GM19099 (cell line): ENCODE measurements around the gene RPRD2.
A peak's percentile ranks its signal among the peaks of the same experiment; 100 is the strongest.

Experiments
- POLR2A ChIP-seq: IDR thresholded peaks from 3 replicates; pipeline ENCODE4 v1.6.1; 2011; ENCODE audit warnings: low read depth; ENCODE audit not compliant: insufficient read length; ENCODE audit errors: extremely low read depth

RPRD2 gene

DNA sequence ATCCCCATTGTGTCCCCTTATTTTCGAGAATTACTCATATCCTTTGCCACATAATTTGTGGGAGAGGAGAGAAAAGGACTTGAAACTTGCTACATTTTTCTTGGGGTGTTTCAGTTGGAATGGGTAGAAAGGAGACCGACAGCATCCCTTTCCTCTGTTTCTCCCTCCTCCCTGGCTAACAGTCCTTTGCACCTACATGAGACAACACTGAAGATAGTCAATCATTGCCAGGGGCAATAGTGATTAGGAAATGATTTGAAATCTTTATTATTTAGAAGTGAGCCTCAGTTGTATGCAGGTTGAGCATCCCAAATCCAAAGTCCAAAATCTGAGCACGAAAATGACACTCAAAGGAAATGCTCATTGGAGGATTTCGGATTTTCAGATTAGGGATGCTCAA lies 115.4 kb downstream of the RPRD2 start:
- no peak for TF ChIP-seq POLR2A

DNA sequence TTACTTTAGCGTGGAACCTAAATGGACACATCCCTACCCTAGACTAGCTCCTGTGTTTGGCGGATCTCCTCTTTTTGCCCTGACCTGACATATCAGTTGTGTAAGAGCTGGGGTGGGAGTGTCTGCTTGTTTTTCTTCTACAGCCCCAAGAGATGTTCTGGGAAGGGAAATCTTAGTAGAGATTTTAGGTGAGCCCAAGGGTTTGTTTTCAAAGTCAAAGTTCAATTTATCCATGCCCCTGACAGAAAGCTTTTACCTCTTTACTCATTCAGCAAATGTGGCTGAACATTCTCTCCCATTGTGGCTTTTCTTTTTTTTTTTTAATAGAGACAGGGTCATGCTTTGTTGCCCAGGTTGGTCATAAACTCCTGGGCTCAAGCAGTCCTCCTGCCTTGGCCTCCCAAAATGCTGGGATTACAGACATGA lies 116.0 kb downstream of the RPRD2 start:
- no peak for TF ChIP-seq POLR2A

DNA sequence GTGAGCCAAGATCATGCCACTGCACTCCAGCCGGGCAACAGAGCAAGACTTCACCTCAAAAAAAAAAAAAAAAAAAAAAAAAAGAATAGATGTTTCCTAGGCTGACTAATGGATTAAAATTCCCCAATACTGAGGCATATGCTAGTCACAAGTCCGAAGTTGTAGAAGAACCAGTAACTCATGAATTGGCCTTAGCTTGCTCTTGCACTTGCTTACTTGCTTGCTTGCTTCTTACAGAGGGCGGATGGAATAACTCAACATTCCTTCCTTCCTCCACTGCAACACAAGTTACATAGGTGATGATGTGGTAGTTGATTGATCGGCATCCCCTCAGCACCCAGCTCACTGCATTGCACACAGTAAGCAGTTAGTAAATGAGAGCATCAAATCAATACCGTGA lies 120.5 kb downstream of the RPRD2 start:
- TF ChIP-seq POLR2A, result no peak

DNA sequence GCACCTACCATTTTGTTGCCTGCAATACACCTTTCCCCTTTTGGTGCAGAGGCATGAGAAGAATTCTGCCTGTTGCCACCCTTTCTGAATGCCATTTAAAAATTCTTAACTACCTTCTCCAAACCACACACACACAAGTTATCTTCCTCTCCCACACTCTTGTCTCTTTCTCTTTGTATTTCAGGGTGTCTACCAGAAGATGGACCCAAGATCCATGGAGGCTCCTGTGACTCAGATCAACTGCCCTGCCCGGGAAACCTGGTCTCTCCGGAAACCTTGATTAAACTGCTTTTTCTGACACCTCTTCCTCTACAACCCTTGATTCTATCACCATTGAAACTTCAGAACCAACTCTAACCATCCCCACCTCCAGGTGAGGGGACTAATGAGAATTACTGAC lies 120.9 kb downstream of the RPRD2 start:
- TF ChIP-seq POLR2A, result no peak

DNA sequence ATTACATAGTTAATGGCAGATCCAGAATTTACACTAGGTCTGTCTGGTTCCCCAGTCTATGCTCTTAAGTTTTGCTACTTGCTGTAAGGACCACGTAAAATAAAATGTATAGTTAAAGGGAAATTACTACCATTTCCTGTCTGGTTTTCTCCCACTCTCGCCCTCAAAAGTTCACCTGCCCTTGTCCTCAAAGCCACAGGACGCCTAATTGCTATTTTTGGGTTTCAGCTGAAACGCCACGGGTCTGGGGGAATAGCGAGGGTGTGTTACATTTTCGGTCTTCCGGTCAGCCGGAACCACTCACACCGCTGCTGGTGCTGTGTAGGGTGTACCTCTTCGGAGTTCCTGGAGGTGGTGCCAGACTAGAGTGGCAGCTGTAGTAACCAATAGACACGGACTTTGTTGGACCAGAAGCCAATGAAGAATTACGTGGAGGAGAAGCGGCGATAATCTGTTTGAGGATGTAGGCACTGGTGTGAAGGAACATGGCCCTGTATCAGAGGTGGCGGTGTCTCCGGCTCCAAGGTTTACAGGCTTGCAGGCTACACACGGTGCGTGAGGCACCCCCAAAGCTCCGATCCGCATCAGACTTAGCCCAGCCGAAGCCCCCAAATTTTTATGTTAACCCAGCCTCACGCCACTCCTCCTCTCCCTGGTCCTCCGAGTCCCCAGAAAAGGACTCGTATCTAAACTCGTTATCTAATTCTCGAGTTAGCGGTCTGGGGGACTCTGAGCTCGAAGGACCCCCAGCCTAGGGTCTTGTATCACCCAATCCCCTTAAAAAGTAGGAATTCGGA lies 123.2 kb downstream of the RPRD2 start, which contains the start of gene TARS2:
Gene TARS2, plus strand, starts transcription at position 454 of the 797 bp plus-strand sequence. Its CDS starts 32 bp downstream, at position 486.
- peak; percentile 90 for TF ChIP-seq POLR2A

DNA sequence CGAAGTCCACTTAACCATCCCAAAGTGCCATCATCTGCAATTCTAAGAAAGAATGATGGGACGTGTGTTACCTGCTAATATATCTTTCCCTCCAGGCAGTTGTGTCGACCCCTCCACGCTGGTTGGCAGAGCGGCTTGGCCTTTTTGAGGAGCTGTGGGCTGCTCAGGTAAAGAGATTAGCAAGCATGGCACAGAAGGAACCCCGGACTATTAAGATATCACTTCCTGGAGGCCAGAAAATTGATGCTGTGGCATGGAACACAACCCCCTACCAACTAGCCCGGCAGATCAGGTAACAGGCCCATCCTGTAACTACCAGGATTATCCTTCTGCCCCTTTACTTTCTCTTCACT lies 123.8 kb downstream of the RPRD2 start:
- TF ChIP-seq POLR2A, result no peak

DNA sequence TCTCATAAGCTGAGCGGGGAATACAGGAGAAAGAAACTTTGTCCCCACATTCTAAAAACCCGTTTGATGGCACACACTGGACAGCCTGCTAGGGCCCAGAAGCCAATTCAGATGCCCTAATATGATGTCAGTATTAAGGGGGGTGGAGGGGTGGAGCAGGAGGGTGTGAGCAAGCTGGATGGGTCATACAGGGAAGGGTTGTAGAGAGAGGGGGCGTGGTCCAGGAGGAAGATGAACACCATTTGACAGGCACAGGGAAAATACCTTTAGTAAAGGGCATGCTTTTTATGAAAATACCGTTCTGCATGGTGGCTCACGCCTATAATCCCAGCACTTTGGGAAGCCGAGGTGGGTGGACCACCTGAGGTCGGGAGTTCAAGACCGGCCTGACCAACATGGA lies 129.2 kb downstream of the RPRD2 start:
- TF ChIP-seq POLR2A, result no peak

DNA sequence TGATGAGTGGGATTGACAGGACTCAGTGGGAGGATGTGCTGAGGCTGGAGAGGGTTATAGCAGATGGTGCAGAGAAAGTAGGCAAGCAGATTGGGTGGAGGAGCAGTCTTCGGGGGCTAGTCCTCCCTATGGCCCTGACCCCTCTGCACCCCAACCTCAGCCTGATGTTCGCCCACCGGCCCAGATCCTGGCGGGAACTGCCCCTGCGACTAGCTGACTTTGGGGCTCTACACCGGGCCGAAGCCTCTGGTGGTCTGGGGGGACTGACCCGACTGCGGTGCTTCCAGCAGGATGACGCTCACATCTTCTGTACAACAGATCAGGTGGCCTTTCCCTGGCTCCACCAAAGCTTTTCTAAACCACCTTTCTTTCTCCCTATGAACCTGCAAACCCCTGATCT lies 134.4 kb downstream of the RPRD2 start:
- TF ChIP-seq POLR2A, result no peak

DNA sequence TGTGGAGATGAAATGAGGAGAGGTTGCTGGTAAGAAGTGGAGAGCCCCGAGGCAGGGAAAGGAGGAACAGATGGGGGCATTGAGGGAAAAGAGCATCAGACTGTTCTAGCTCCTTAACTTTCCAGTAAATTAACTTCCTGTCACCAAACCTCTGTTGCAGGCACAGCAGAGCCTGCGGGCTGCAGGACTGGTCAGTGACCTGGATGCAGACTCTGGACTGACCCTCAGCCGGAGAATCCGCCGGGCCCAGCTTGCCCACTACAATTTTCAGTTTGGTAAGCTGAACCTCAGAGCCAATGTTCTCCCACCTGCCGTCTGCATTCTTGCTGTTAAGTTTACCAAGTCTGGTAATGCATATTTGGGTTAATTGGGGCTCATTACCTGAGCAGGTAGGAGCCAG lies 141.5 kb downstream of the RPRD2 start:
- TF ChIP-seq POLR2A, result no peak

DNA sequence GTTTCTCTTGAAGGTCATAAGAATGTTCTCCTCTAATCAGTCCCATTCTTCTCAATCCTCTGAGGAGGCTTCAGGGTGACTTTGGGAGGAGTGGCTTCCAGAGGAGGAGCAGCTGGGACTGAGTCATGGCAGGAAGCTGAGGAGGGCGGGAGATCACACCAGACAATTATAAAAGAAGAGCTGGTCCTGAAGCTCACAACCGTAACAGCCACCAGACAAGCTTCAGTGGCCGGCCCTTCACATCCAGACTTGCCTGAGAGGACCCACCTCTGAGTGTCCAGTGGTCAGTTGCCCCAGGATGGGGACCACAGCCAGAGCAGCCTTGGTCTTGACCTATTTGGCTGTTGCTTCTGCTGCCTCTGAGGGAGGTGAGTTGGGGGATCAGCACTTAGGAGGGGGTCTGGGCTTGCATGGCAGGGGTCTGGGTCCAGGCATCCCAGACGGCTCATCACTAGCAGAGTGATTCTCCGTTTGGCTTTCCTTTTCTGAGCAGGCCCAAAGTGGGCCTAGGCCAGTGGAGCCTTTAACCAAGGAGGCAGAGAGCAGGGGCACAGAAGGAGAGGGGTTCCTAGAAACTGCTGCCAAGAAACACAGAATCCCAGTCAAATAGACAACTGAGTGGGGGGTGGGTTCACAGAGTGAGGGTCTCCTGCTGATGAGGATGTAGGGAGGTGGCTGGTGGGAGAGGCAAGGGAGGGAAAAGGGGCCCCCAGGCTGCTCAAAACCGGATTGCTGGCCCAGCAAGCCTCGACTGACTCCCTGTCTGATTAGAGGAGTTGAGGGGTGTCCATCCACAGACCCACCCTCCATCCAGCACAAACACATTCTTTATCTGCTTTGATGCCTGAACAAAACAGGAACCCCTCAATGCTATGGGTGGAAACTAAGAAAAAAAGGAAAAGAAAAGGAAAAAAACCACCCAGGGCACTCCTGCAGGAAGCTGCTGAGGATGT lies 144.2 kb downstream of the RPRD2 start, which contains the start of gene ECM1:
Gene ECM1, plus strand, starts transcription at position 198 of the 953 bp plus-strand sequence. Its CDS starts 101 bp downstream, at position 299.
- no peak for TF ChIP-seq POLR2A

DNA sequence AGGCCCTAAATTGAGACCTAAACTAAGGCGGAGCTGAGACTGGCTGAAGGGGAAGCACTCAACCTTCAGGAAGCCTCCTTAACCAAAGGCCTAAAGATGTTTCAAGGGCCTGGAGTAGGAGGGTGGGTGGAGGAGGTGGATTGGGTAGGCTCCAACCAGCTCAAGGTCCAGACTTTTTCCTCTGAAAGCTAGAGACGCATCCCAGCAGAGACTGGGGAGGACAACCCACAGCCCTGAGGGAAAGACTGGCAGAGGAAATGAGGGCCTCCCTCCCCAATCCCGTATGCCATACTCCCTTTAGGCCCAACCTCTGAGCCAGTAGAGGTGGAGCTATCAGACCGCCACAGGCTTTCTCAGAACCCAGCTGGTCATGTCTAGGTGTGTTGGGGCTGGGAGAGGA lies 145.0 kb downstream of the RPRD2 start:
- no peak for TF ChIP-seq POLR2A

DNA sequence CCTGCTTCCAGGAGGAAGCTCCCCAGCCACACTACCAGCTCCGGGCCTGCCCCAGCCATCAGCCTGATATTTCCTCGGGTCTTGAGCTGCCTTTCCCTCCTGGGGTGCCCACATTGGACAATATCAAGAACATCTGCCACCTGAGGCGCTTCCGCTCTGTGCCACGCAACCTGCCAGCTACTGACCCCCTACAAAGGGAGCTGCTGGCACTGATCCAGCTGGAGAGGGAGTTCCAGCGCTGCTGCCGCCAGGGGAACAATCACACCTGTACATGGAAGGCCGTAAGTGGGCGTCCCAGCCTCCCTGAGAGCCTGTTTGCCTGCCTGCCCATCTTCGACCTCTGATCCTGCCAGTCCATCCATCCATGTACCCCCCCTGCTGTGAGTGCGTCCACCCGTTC lies 147.6 kb downstream of the RPRD2 start:
- no peak for TF ChIP-seq POLR2A

DNA sequence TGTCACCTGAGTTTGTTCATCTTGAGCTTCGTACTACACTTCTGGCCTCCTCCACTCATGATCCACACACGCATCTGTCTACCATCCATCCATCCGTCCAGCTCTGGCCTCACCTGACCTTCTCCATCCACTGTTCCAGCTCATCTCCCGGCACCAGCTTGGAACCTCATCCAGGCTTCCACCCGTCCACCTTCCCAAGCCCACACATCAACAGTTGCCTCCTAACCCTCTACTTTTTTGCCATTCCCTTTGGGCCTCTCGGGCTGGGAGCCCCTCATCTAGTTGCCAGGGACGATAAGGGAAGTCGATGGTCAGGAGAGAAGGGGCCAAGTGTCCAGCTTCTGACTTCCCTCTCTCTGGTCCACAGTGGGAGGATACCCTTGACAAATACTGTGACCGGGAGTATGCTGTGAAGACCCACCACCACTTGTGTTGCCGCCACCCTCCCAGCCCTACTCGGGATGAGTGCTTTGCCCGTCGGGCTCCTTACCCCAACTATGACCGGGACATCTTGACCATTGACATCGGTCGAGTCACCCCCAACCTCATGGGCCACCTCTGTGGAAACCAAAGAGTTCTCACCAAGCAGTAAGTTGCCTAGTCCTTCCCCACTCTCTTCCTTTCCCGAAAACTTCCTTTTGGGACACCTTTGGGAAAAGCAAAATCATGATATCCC lies 148.2 kb downstream of the RPRD2 start:
- no peak for TF ChIP-seq POLR2A

DNA sequence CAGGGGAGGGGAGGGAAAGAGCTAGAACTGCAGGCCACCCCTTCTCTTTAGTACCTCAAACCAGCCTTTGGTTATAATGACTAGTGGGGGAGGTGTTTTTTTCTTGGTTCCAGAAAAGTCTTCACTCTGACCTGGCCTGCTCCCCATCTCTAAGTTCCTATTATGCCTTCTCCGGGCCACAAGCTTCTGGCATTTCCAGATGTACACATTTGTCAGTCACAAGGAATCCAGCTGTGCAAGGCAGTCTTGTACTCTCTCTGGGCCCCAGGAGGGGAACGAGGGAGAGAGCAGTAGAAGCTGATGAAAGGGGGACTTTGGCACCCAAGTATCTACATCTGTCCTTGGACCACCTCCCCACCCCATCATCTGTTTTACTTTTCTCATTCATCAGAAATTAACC lies 148.9 kb downstream of the RPRD2 start:
- no peak for TF ChIP-seq POLR2A

DNA sequence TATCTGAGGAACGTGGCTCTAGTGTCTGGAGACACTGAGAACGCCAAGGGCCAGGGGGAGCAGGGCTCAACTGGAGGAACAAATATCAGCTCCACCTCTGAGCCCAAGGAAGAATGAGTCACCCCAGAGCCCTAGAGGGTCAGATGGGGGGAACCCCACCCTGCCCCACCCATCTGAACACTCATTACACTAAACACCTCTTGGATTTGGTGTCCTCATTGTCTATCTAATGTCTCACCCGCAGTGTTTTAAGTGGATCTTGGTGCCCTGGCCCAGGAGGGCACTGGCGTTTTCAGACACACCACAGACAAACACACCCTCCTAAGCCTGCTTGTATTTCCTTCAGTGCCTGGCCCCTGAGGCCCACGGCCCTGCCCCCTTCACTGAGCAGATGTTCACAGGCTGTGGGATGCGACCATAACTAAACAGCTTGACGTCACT lies 149.4 kb downstream of the RPRD2 start:
- TF ChIP-seq POLR2A, result no peak
